Measurements from ENCODE around the gene MRPL30.

DNA sequence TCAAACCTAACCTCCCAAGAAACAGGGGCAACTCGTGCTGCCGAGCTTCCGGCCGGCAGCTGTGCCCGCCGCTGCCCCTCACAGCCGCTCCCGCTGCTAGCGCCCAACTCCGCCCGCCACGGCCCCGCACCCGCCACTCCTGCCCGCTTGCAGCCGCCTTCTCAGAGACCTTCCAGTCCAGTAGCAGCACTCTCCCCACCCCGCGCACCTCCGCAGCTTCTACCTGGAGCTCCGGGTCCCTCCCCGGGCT lies 40.2 kb upstream of the MRPL30 start:
- TF ChIP-seq, protein P1, sequence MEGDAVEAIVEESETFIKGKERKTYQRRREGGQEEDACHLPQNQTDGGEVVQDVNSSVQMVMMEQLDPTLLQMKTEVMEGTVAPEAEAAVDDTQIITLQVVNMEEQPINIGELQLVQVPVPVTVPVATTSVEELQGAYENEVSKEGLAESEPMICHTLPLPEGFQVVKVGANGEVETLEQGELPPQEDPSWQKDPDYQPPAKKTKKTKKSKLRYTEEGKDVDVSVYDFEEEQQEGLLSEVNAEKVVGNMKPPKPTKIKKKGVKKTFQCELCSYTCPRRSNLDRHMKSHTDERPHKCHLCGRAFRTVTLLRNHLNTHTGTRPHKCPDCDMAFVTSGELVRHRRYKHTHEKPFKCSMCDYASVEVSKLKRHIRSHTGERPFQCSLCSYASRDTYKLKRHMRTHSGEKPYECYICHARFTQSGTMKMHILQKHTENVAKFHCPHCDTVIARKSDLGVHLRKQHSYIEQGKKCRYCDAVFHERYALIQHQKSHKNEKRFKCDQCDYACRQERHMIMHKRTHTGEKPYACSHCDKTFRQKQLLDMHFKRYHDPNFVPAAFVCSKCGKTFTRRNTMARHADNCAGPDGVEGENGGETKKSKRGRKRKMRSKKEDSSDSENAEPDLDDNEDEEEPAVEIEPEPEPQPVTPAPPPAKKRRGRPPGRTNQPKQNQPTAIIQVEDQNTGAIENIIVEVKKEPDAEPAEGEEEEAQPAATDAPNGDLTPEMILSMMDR (IDR thresholded peaks at IDR 0.05), result no peak
- no peak for TF ChIP-seq EZH2 (IDR thresholded peaks at IDR 0.05; ENCODE audit: borderline replicate concordance, insufficient read depth, low read depth, low read length, poor library complexity, severe bottlenecking)

Measured in B cell (primary cell).